HepG2 (cell line): ENCODE data around the gene ABCC3. TPM values are rescaled to one million over a fixed set of nuclear protein-coding genes. Genes with fewer than 3 reads are reported as not detected.

Experiments used
- ARNTL ChIP-seq: sonication (generic); formaldehyde crosslinking; IDR thresholded peaks from 2 replicates; pipeline ENCODE4 v1.4.0; 2020; ENCODE audit warnings: mild to moderate bottlenecking, missing genetic modification reagents
- BRCA1 ChIP-seq: sonication (generic); formaldehyde crosslinking; IDR thresholded peaks from 2 replicates; pipeline ENCODE4 v1.4.0; 2020; ENCODE audit warnings: missing genetic modification reagents
- FOSL2 ChIP-seq: sonication (generic); formaldehyde crosslinking; IDR thresholded peaks from 2 replicates; pipeline ENCODE4 v1.4.0; 2020; ENCODE audit warnings: missing genetic modification reagents
- FOXC1 ChIP-seq: sonication (generic); formaldehyde crosslinking; IDR thresholded peaks from 2 replicates; pipeline ENCODE4 v1.8.0; 2022; ENCODE audit warnings: mild to moderate bottlenecking, missing genetic modification reagents, borderline replicate concordance
- GLI4 ChIP-seq: sonication (generic); formaldehyde crosslinking; IDR thresholded peaks from 2 replicates; pipeline ENCODE4 v1.5.1; 2020; ENCODE audit warnings: missing genetic modification reagents, mild to moderate bottlenecking, moderate library complexity, borderline replicate concordance
- HMG20B ChIP-seq: conservative IDR thresholded peaks from 2 replicates; pipeline ENCODE4 v1.6.1; 2016; ENCODE audit warnings: missing genetic modification reagents, missing compliant biosample characterization
- HOXA7 ChIP-seq: sonication (generic); formaldehyde crosslinking; IDR thresholded peaks from 2 replicates; pipeline ENCODE4 v1.8.1; 2022; ENCODE audit warnings: mild to moderate bottlenecking, missing genetic modification reagents, moderate library complexity
- MZF1 ChIP-seq: sonication (generic); formaldehyde crosslinking; IDR thresholded peaks from 2 replicates; pipeline ENCODE4 v1.8.1; 2023; ENCODE audit warnings: mild to moderate bottlenecking, missing genetic modification reagents, borderline replicate concordance
- NR2C2 ChIP-seq: sonication (generic); formaldehyde crosslinking; IDR thresholded peaks from 2 replicates; pipeline ENCODE4 v1.4.0; 2020; ENCODE audit warnings: missing genetic modification reagents, mild to moderate bottlenecking, moderate library complexity, borderline replicate concordance
- SIX1 ChIP-seq: sonication (generic); formaldehyde crosslinking; IDR thresholded peaks from 2 replicates; pipeline ENCODE4 v1.4.0; 2020; ENCODE audit warnings: missing genetic modification reagents, borderline replicate concordance
- SP1 ChIP-seq, 2 experiments: fragments of 450-650 bp in 1 of 2; sonication (generic) in 1 of 2; formaldehyde crosslinking in 1 of 2; IDR thresholded peaks; 2 replicates each; pipeline versions ENCODE4 v1.4.0 to v1.6.1; 2016 to 2020; ENCODE audit warnings: missing genetic modification reagents in 1 of 2
- YEATS2 ChIP-seq: sonication (generic); formaldehyde crosslinking; IDR thresholded peaks from 2 replicates; pipeline ENCODE4 v1.4.0; 2020; ENCODE audit warnings: missing genetic modification reagents, borderline replicate concordance
- ZBTB8A ChIP-seq: sonication (generic); formaldehyde crosslinking; IDR thresholded peaks from 2 replicates; pipeline ENCODE4 v1.4.0; 2020; ENCODE audit warnings: mild to moderate bottlenecking, low read depth, missing genetic modification reagents, borderline replicate concordance
- ZFX ChIP-seq: sonication (generic); formaldehyde crosslinking; IDR thresholded peaks from 2 replicates; pipeline ENCODE4 v1.4.0; 2020; ENCODE audit warnings: mild to moderate bottlenecking, low read depth, missing genetic modification reagents, moderate library complexity
- ZNF124 ChIP-seq: sonication (generic); formaldehyde crosslinking; IDR thresholded peaks from 2 replicates; pipeline ENCODE4 v1.4.0; 2020; ENCODE audit warnings: missing genetic modification reagents
- ZNF772 ChIP-seq: sonication (generic); formaldehyde crosslinking; IDR thresholded peaks from 2 replicates; pipeline ENCODE4 v1.5.0; 2020; ENCODE audit warnings: mild to moderate bottlenecking, missing genetic modification reagents
- ZNF773 ChIP-seq: sonication (generic); formaldehyde crosslinking; IDR thresholded peaks from 2 replicates; pipeline ENCODE4 v1.4.0; 2020; ENCODE audit warnings: missing genetic modification reagents, borderline replicate concordance
- ZNF776 ChIP-seq: sonication (generic); formaldehyde crosslinking; IDR thresholded peaks from 2 replicates; pipeline ENCODE4 v1.4.0; 2020; ENCODE audit warnings: mild to moderate bottlenecking, missing genetic modification reagents
- ZNF780A ChIP-seq: sonication (generic); formaldehyde crosslinking; IDR thresholded peaks from 2 replicates; pipeline ENCODE4 v1.8.0; 2022; ENCODE audit warnings: mild to moderate bottlenecking, missing genetic modification reagents, moderate library complexity
- ZNF788 ChIP-seq: sonication (generic); formaldehyde crosslinking; IDR thresholded peaks from 2 replicates; pipeline ENCODE4 v1.5.0; 2020; ENCODE audit warnings: mild to moderate bottlenecking, missing genetic modification reagents, borderline replicate concordance
- ZSCAN21 ChIP-seq: sonication (generic); formaldehyde crosslinking; IDR thresholded peaks from 2 replicates; pipeline ENCODE4 v1.8.0; 2022; ENCODE audit warnings: mild to moderate bottlenecking, missing genetic modification reagents, moderate library complexity, borderline replicate concordance
- ZSCAN9 ChIP-seq: IDR thresholded peaks from 2 replicates; pipeline ENCODE4 v1.6.1; 2016; ENCODE audit warnings: borderline replicate concordance
- polyA plus RNA-seq, 8 experiments: library from polyadenylated mRNA; depleted of rRNA in 3 of 8; stranded (reverse) in 7 of 8; unstranded in 1 of 8; fragments of >200 nt; fragmentation: Illumina TruSeq in 4 of 8; extraction: Trizol in 4 of 8; gene quantifications; 2 replicates each; pipeline versions ENCODE4 v1.2.1 to v1.2.3, GENCODE V29; 2011 to 2016; ENCODE audit warnings: low read depth in 4 of 8, missing spikeins in 1 of 8, mixed read lengths in 1 of 8; ENCODE audit not compliant: insufficient read depth in 1 of 8
- total RNA-seq, 5 experiments: library from RNA; depleted of rRNA; stranded (reverse); fragments of >200 nt; fragmentation: Illumina TruSeq; extraction: Trizol; gene quantifications; 2 replicates each; pipeline ENCODE4 v1.2.3, GENCODE V29; 2016; ENCODE audit warnings: low read depth in 1 of 5
- TF ChIP-seq, protein P1 (sequence below): sonication (generic); formaldehyde crosslinking; IDR thresholded peaks from 2 replicates; pipeline ENCODE4 v1.5.1; 2020; ENCODE audit warnings: mild to moderate bottlenecking, missing genetic modification reagents, borderline replicate concordance
- TF ChIP-seq, protein P2 (sequence below): sonication (generic); formaldehyde crosslinking; IDR thresholded peaks from 2 replicates; pipeline ENCODE4 v1.4.0; 2020; ENCODE audit warnings: low read depth, mild to moderate bottlenecking, missing genetic modification reagents
- TF ChIP-seq, protein P3 (sequence below): sonication (generic); formaldehyde crosslinking; IDR thresholded peaks from 2 replicates; pipeline ENCODE4 v1.8.1; 2023; ENCODE audit warnings: missing genetic modification reagents, mild to moderate bottlenecking, borderline replicate concordance

Gene ABCC3
- total and polyA plus RNA-seq, 2 of the 13 experiments (the other 11 are each of a cell fraction or from before 2014, with no cell fraction given) = 25.2 to 50.7 TPM

DNA sequence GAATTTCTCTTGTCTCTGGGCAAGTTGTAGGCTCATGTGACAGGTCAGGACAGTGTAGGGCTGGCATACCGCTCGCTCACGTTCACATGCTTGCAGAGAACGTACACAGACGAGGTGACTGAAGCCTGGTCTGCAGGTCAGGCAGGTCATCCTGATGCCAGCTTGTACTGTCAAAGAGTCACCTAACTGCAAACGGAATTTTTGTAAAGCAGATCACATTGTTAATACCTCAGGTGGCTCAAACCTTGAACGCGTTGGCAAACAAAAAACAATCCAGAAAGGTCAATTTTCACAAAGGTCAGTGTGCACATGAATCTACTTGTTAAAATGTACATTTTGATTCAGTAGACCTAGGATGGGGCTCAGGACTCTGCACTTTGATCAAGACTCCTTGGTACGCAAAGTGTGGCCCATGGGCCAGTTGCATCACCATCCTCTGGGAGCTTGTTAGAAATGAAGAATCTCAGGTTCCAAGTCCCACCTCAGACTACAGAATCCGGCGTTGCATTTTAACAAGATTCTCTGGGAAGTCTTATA is 44.4 kb downstream of the ABCC3 start (continued):
- TF ChIP-seq, protein P1, sequence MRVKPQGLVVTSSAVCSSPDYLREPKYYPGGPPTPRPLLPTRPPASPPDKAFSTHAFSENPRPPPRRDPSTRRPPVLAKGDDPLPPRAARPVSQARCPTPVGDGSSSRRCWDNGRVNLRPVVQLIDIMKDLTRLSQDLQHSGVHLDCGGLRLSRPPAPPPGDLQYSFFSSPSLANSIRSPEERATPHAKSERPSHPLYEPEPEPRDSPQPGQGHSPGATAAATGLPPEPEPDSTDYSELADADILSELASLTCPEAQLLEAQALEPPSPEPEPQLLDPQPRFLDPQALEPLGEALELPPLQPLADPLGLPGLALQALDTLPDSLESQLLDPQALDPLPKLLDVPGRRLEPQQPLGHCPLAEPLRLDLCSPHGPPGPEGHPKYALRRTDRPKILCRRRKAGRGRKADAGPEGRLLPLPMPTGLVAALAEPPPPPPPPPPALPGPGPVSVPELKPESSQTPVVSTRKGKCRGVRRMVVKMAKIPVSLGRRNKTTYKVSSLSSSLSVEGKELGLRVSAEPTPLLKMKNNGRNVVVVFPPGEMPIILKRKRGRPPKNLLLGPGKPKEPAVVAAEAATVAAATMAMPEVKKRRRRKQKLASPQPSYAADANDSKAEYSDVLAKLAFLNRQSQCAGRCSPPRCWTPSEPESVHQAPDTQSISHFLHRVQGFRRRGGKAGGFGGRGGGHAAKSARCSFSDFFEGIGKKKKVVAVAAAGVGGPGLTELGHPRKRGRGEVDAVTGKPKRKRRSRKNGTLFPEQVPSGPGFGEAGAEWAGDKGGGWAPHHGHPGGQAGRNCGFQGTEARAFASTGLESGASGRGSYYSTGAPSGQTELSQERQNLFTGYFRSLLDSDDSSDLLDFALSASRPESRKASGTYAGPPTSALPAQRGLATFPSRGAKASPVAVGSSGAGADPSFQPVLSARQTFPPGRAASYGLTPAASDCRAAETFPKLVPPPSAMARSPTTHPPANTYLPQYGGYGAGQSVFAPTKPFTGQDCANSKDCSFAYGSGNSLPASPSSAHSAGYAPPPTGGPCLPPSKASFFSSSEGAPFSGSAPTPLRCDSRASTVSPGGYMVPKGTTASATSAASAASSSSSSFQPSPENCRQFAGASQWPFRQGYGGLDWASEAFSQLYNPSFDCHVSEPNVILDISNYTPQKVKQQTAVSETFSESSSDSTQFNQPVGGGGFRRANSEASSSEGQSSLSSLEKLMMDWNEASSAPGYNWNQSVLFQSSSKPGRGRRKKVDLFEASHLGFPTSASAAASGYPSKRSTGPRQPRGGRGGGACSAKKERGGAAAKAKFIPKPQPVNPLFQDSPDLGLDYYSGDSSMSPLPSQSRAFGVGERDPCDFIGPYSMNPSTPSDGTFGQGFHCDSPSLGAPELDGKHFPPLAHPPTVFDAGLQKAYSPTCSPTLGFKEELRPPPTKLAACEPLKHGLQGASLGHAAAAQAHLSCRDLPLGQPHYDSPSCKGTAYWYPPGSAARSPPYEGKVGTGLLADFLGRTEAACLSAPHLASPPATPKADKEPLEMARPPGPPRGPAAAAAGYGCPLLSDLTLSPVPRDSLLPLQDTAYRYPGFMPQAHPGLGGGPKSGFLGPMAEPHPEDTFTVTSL (CRISPR knock-in tag) = no peak; the same call in 1 of the 2 replicates
- 0 out of 2 replicates have a peak, but pooled peaks have one; percentile 12 for TF ChIP-seq ZFX (CRISPR knock-in tag)
- no peak for TF ChIP-seq ZSCAN9 (CRISPR knock-in tag)
- TF ChIP-seq, protein P2, sequence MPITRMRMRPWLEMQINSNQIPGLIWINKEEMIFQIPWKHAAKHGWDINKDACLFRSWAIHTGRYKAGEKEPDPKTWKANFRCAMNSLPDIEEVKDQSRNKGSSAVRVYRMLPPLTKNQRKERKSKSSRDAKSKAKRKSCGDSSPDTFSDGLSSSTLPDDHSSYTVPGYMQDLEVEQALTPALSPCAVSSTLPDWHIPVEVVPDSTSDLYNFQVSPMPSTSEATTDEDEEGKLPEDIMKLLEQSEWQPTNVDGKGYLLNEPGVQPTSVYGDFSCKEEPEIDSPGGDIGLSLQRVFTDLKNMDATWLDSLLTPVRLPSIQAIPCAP (CRISPR knock-in tag) = no peak
- no peak for TF ChIP-seq ZBTB8A (CRISPR knock-in tag)
- no peak for TF ChIP-seq YEATS2 (CRISPR knock-in tag)
- no peak; the same call in 1 of the 2 replicates for TF ChIP-seq SIX1 (CRISPR knock-in tag)
- TF ChIP-seq ZNF788 (CRISPR knock-in tag) = no peak
- TF ChIP-seq HOXA7 = no peak
- TF ChIP-seq FOSL2 = peak; percentile 34; the same call in 1 of the 2 replicates
- peak; percentile 30; the same call in 1 of the 2 replicates for TF ChIP-seq ARNTL (CRISPR knock-in tag)
- TF ChIP-seq FOXC1 (CRISPR knock-in tag) = no peak
- TF ChIP-seq ZNF773 (CRISPR knock-in tag) = no peak
- no peak for TF ChIP-seq NR2C2
- no peak for TF ChIP-seq ZNF780A
- TF ChIP-seq HMG20B (CRISPR knock-in tag) = no peak
- TF ChIP-seq, protein P3, sequence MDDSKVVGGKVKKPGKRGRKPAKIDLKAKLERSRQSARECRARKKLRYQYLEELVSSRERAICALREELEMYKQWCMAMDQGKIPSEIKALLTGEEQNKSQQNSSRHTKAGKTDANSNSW (CRISPR knock-in tag) = no peak
- TF ChIP-seq ZSCAN21 (CRISPR knock-in tag) = no peak
- no peak for TF ChIP-seq GLI4 (CRISPR knock-in tag)
- no peak for TF ChIP-seq ZNF772 (CRISPR knock-in tag)
- TF ChIP-seq ZNF776 = 0 out of 2 replicates have a peak, but pooled peaks have one; percentile 42
- no peak for TF ChIP-seq ZNF124 (CRISPR knock-in tag)
- TF ChIP-seq SP1 (IDR thresholded peaks at IDR 0.05) = no peak
- TF ChIP-seq SP1 (CRISPR knock-in tag; IDR thresholded peaks at IDR 0.05) = no peak
- TF ChIP-seq MZF1 = no peak
- TF ChIP-seq BRCA1 (CRISPR knock-in tag) = no peak
